IPS-20b (cell line): Measurements from ENCODE around the gene GRIK3.

Source experiments
- H3K27ac ChIP-seq: one replicate; pipeline ENCODE4 v1.5.1; 2013; ENCODE audit warnings: low read length
- H3K27me3 ChIP-seq: 2 replicates; pipeline ENCODE4 v1.6.1; 2013; ENCODE audit warnings: mild to moderate bottlenecking, low read length, inconsistent platforms; ENCODE audit not compliant: insufficient read depth
- H3K36me3 ChIP-seq: 2 replicates; pipeline ENCODE4 v1.6.1; 2013; ENCODE audit warnings: low read depth, mild to moderate bottlenecking, inconsistent platforms, low read length, moderate library complexity; ENCODE audit not compliant: insufficient read depth
- H3K4me1 ChIP-seq: 2 replicates; pipeline ENCODE4 v1.6.1; 2013; ENCODE audit warnings: mild to moderate bottlenecking, control low read depth, inconsistent platforms, low read length, moderate library complexity; ENCODE audit not compliant: insufficient read depth
- H3K4me3 ChIP-seq: 2 replicates; pipeline ENCODE4 v1.5.1; 2013; ENCODE audit warnings: mild to moderate bottlenecking, low read length, inconsistent platforms
- H3K9ac ChIP-seq: 2 replicates; pipeline ENCODE4 v1.6.1; 2013; ENCODE audit warnings: low read depth, mild to moderate bottlenecking, inconsistent platforms, low read length, moderate library complexity
- H3K9me3 ChIP-seq: 2 replicates; pipeline ENCODE4 v1.6.1; 2013; ENCODE audit warnings: mild to moderate bottlenecking, low read depth, low read length, inconsistent platforms; ENCODE audit not compliant: insufficient read depth

GRIK3 gene

GRCh38 chr1:36853638-36854037 lies 180.7 kb downstream of the GRIK3 start:
- Histone ChIP-seq H3K36me3 (no peaks in the 10 kb centered on the region), H3K4me3 (no peak overlapping the region), H3K27ac (no peak overlapping the region), H3K4me1 (peaks cover 4% of the 10 kb centered on the region; the same call in 1 of the 2 replicates), H3K9me3 (no peaks in the 10 kb centered on the region), H3K27me3 (no peaks in the 10 kb centered on the region; the same call in 1 of the 2 replicates), H3K9ac (no peak overlapping the region)

- H3K4me3 ChIP-seq = no peak overlapping the region
- H3K27ac ChIP-seq = no peak overlapping the region
- no peak overlapping the region for H3K9ac ChIP-seq
- H3K9me3 ChIP-seq = no peaks in the 10 kb centered on the region
- peaks cover 4% of the 10 kb centered on the region; the same call in 1 of the 2 replicates for H3K4me1 ChIP-seq
- no peaks in the 10 kb centered on the region for H3K36me3 ChIP-seq
- no peaks in the 10 kb centered on the region; the same call in 1 of the 2 replicates for H3K27me3 ChIP-seq
Measured at GRCh38 chr1:36852586-36852985, 181.7 kb downstream of the GRIK3 start.

- no peak overlapping the region for H3K9ac ChIP-seq
- H3K27ac ChIP-seq = no peak overlapping the region
- H3K36me3 ChIP-seq = no peaks in the 10 kb centered on the region
- H3K4me3 ChIP-seq = no peak overlapping the region
- H3K9me3 ChIP-seq = no peaks in the 10 kb centered on the region
- peaks cover 13% of the 10 kb centered on the region; the same call in 1 of the 2 replicates for H3K4me1 ChIP-seq
- no peaks in the 10 kb centered on the region; the same call in 1 of the 2 replicates for H3K27me3 ChIP-seq
Measured at GRCh38 chr1:36851595-36851994, 182.7 kb downstream of the GRIK3 start.

GRCh38 chr1:36851087-36851486 lies 183.2 kb downstream of the GRIK3 start:
- no peak overlapping the region for H3K27ac ChIP-seq
- H3K4me3 ChIP-seq = no peak overlapping the region
- H3K9me3 ChIP-seq = no peaks in the 10 kb centered on the region
- H3K36me3 ChIP-seq = no peaks in the 10 kb centered on the region
- no peak overlapping the region for H3K9ac ChIP-seq
- peaks cover 18% of the 10 kb centered on the region; the same call in 1 of the 2 replicates for H3K4me1 ChIP-seq
- no peaks in the 10 kb centered on the region; the same call in 1 of the 2 replicates for H3K27me3 ChIP-seq

- Histone ChIP-seq H3K4me3 (no peak overlapping the region), H3K36me3 (no peaks in the 10 kb centered on the region), H3K27me3 (no peaks in the 10 kb centered on the region; the same call in 1 of the 2 replicates), H3K9ac (no peak overlapping the region), H3K9me3 (no peaks in the 10 kb centered on the region), H3K27ac (no peak overlapping the region), H3K4me1 (peaks cover 19% of the 10 kb centered on the region; the same call in 1 of the 2 replicates)
Measured at GRCh38 chr1:36849956-36850355, 184.4 kb downstream of the GRIK3 start.

GRCh38 chr1:36847761-36848160 lies 186.6 kb downstream of the GRIK3 start:
- Histone ChIP-seq H3K4me1 (peaks cover 24% of the 10 kb centered on the region; the same call in 1 of the 2 replicates), H3K9ac (no peak overlapping the region), H3K9me3 (no peaks in the 10 kb centered on the region), H3K4me3 (peak overlapping the region; percentile 27), H3K27ac (no peak overlapping the region), H3K27me3 (no peaks in the 10 kb centered on the region; the same call in 1 of the 2 replicates), H3K36me3 (no peaks in the 10 kb centered on the region)

GRCh38 chr1:36847186-36847585 lies 187.1 kb downstream of the GRIK3 start:
- Histone ChIP-seq H3K9me3 (no peaks in the 10 kb centered on the region), H3K4me1 (peaks cover 24% of the 10 kb centered on the region; the same call in 1 of the 2 replicates), H3K9ac (no peak overlapping the region), H3K36me3 (no peaks in the 10 kb centered on the region), H3K27ac (no peak overlapping the region), H3K27me3 (no peaks in the 10 kb centered on the region; the same call in 1 of the 2 replicates), H3K4me3 (peak overlapping the region; percentile 27)

GRCh38 chr1:36846357-36846756 lies 188.0 kb downstream of the GRIK3 start:
- H3K9ac ChIP-seq = no peak overlapping the region
- no peaks in the 10 kb centered on the region for H3K9me3 ChIP-seq
- H3K36me3 ChIP-seq = no peaks in the 10 kb centered on the region
- H3K27ac ChIP-seq = no peak overlapping the region
- H3K4me1 ChIP-seq = peaks cover 24% of the 10 kb centered on the region; the same call in 1 of the 2 replicates
- H3K4me3 ChIP-seq = no peak overlapping the region
- no peaks in the 10 kb centered on the region; the same call in 1 of the 2 replicates for H3K27me3 ChIP-seq

- H3K4me1 ChIP-seq = peaks cover 24% of the 10 kb centered on the region; the same call in 1 of the 2 replicates
- H3K27me3 ChIP-seq = no peaks in the 10 kb centered on the region
- no peaks in the 10 kb centered on the region for H3K9me3 ChIP-seq
- H3K9ac ChIP-seq = no peak overlapping the region
- H3K4me3 ChIP-seq = no peak overlapping the region
- no peak overlapping the region for H3K27ac ChIP-seq
- H3K36me3 ChIP-seq = no peaks in the 10 kb centered on the region
Measured at GRCh38 chr1:36845802-36846201, 188.5 kb downstream of the GRIK3 start.

- H3K36me3 ChIP-seq = no peaks in the 10 kb centered on the region
- H3K9ac ChIP-seq = no peak overlapping the region
- H3K27ac ChIP-seq = no peak overlapping the region
- no peaks in the 10 kb centered on the region for H3K9me3 ChIP-seq
- H3K4me3 ChIP-seq = no peak overlapping the region
- peaks cover 24% of the 10 kb centered on the region; the same call in 1 of the 2 replicates for H3K4me1 ChIP-seq
- no peaks in the 10 kb centered on the region for H3K27me3 ChIP-seq
Measured at GRCh38 chr1:36844917-36845316, 189.4 kb downstream of the GRIK3 start.

GRCh38 chr1:36843906-36844610 lies 190.3 kb downstream of the GRIK3 start:
- Histone ChIP-seq H3K9me3 (no peaks in the 10 kb centered on the region), H3K27me3 (no peaks in the 10 kb centered on the region), H3K4me3 (no peak overlapping the region), H3K4me1 (peaks cover 24% of the 10 kb centered on the region; the same call in 1 of the 2 replicates), H3K9ac (no peak overlapping the region), H3K27ac (no peak overlapping the region), H3K36me3 (no peaks in the 10 kb centered on the region)

GRCh38 chr1:36843027-36843426 lies 191.3 kb downstream of the GRIK3 start:
- no peaks in the 10 kb centered on the region for H3K9me3 ChIP-seq
- H3K9ac ChIP-seq = no peak overlapping the region
- no peak overlapping the region for H3K4me3 ChIP-seq
- H3K36me3 ChIP-seq = no peaks in the 10 kb centered on the region
- no peak overlapping the region for H3K27ac ChIP-seq
- peaks cover 21% of the 10 kb centered on the region; the same call in 1 of the 2 replicates for H3K4me1 ChIP-seq
- H3K27me3 ChIP-seq = no peaks in the 10 kb centered on the region
